Heart left ventricle (tissue), 13 donors: ENCODE measurements around the gene TMEM229B.

Source experiments
- CTCF ChIP-seq, 12 donors: fragments of 200-600 bp; sonication (generic) in 4 of 12; IDR thresholded peaks; one replicate each; pipeline versions ENCODE4 v1.5.0 to v1.8.0; 2018 to 2022; ENCODE audit warnings: antibody characterized with exemption in 12 of 12, mild to moderate bottlenecking in 5 of 12
- POLR2A ChIP-seq, 2 donors: fragments of 450-650 bp; IDR thresholded peaks; one replicate each; pipeline ENCODE4 v1.6.1; 2017; ENCODE audit warnings: antibody characterized with exemption in 2 of 2, mild to moderate bottlenecking in 2 of 2, moderate library complexity in 2 of 2
- donor health status: ischemic (EF 13 %, LVEDD 7.1; RV severe dilation, severe dysfunction).
- donor health status: DM: no; HTN: yes; CAD: no.
- donor health status: DM: no; HTN: no; CAD: no.
- donor health status: ischemic (EF 25% LVEDD 6.9; RV normal size, moderate dysfunction).
- donor health status: ischemic (EF 25% LVEDD 5.7; RV mildly dilated, moderate dysfunction).
- donor health status: ischemic (EF 35%, LVEDD 5.7; RV mildly dilated, moderate dysfunction).
- donor health status: nonischemic (EF 11% LVEDD 7.7; RV severe dilation, severe dysfunction).
- donor health status: DM: yes; HTN: yes; CAD: no.
- donor health status: PGD.
- donor health status: ischemic (EF 29% LVEDD 5.4; RV normal size, mild dysfunction).
- donor health status: nonischemic (EF 23%, LVEDD 6.1; RV moderate dilation, normal function).

GRCh38 chr14:67447033-67447381 lies 41.5 kb downstream of the TMEM229B start:
- TF ChIP-seq POLR2A (IDR thresholded peaks at IDR 0.05) (no peak), CTCF (IDR thresholded peaks at IDR 0.05) (no peak)
